Aorta (tissue), 5 donors: ENCODE results near the gene LRMDA. TPM values are rescaled to one million over a fixed set of nuclear protein-coding genes. Genes with fewer than 3 reads are reported as not detected.

Source experiments
- ATAC-seq: fragments of 200-7000 bp; cut with Tn5 transposase; one replicate; pipeline ENCODE4 v1.9.1; 2022; ENCODE audit warnings: moderate library complexity; ENCODE audit not compliant: low FRiP score
- DNase-seq, 2 donors: peaks; one replicate each; pipeline ENCODE4 v3.0.0-alpha.2; 2020
- H3K27ac ChIP-seq, 2 donors: one replicate each; pipeline ENCODE4 v1.5.1; 2013; ENCODE audit warnings: low read length in 2 of 2, mild to moderate bottlenecking in 2 of 2, moderate library complexity in 2 of 2, control low read depth in 1 of 2, inconsistent platforms in 1 of 2, low read depth in 1 of 2
- H3K27me3 ChIP-seq, 2 donors: one replicate each; pipeline ENCODE4 v1.6.1; 2013; ENCODE audit warnings: control low read depth in 1 of 2, low read length in 1 of 2, mild to moderate bottlenecking in 1 of 2, moderate library complexity in 1 of 2; ENCODE audit not compliant: insufficient read depth in 2 of 2, control insufficient read depth in 1 of 2
- H3K36me3 ChIP-seq, 2 donors: one replicate each; pipeline ENCODE4 v1.6.1; 2013; ENCODE audit warnings: control low read depth in 1 of 2, low read length in 1 of 2, mild to moderate bottlenecking in 1 of 2; ENCODE audit not compliant: insufficient read depth in 2 of 2, control insufficient read depth in 1 of 2
- H3K4me1 ChIP-seq, 2 donors: one replicate each; pipeline ENCODE4 v1.6.1; 2013; ENCODE audit warnings: low read length in 2 of 2, control low read depth in 1 of 2, mild to moderate bottlenecking in 1 of 2, moderate library complexity in 1 of 2; ENCODE audit not compliant: insufficient read depth in 2 of 2, control insufficient read depth in 1 of 2
- H3K4me3 ChIP-seq, 2 donors: one replicate each; pipeline ENCODE4 v1.5.1; 2013; ENCODE audit warnings: low read length in 2 of 2, control low read depth in 1 of 2, mild to moderate bottlenecking in 1 of 2
- H3K9me3 ChIP-seq: one replicate; pipeline ENCODE4 v1.6.1; 2013; ENCODE audit warnings: mild to moderate bottlenecking, low read length; ENCODE audit not compliant: control insufficient read depth
- WGBS, 2 donors: extraction: QIAGEN DNeasy Blood & Tissue Kit; methylation state at CpG; one replicate each; pipeline ENCODE4 v1.1.7; 2013; 5-methylcytosine and 5-hydroxymethylcytosine counted together
- intact Hi-C, 2 donors: fragments of 100-400 bp; cut with DNase I; formaldehyde crosslinking; loops; one replicate each; pipeline versions ENCODE4 v1.14.2 to v1.15.0; 2022
- polyA plus RNA-seq, 2 donors: library from polyadenylated mRNA; stranded (reverse); fragments of 200-250 nt; gene quantifications; one replicate each; pipeline ENCODE4 v1.2.3, GENCODE V29; 2013
- total RNA-seq, 2 donors: library from RNA; stranded (reverse); fragmentation: NEBNext Ultra II Directional; extraction: Animal tissue kit (Norgen Biotek cat#: 25700); gene quantifications; one replicate each; pipeline ENCODE4 v1.2.1, GENCODE V29; 2021
- donor health status: healthy with polysubstance abuse.
- donor health status: Bipolar disorder and iron deficiency.
- donor health status: DM: no; HTN: no; CAD: no.
- donor health status: DM: no; HTN: no; CAD: no.
- donor health status: DM: yes; HTN: yes; CAD: no.

LRMDA gene
- total and polyA plus RNA-seq, 4 donors, result 7.4 to 25.7 (median 14.7) TPM

DNA sequence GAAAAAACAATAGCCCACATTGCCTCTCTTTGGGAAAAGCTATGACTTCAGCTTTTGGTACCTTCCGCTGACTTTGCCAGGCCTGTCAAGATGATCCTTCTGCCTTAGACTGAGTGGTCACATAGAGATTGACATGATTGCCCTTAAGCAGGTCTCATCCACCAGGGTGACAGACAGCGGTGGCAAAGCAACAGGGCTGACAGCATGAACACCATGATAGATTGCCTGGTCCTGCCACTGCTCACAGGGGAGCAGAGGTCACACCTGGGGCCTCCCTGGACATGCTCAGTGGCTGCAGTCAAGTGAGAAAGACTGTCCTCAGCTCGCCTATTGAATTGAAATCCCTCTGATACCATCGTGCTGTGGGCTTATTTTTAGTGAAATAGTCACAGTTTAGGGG, 1125.9 kb downstream of the LRMDA start:
- no peak for ATAC-seq
- no peak for DNase-seq
- Histone ChIP-seq H3K4me3 (no peak overlapping the region), H3K4me1 (peaks cover 0 to 7% of the 10 kb centered on the region in 2 donors), H3K27me3 (no peaks in the 10 kb centered on the region), H3K9me3 (no peaks in the 10 kb centered on the region), H3K36me3 (no peaks in the 10 kb centered on the region), H3K27ac (no peak overlapping the region)
- 89% methylated on average over 4 of the region's 4 CpGs for WGBS, 2 donors
- intact Hi-C loops, result loop anchor here in 1 of 2 donors (5.0 to 10.0 kb wide), 2 partner anchors 430 to 557 kb away; no protein-coding TSS in a partner anchor

DNA sequence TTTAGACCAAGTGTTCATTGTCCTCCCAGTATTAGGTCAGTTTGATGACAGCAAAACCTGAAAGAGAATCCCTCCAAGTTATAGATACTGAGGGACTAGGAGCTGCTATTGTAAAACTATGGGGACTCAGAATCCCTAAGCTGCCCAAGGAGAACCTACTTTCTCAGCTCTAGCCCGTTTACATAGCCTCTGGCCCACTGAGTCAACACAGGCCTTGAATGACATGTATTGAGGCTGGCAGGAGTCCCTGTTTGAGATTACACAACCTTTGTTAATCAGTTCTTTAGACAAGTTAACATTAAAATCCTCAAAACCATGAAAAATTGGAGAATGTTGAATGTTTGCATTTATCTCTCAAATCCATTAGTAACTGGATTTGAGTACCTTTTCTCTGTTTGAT, 1127.2 kb downstream of the LRMDA start:
- no peaks in the 10 kb centered on the region for H3K36me3 ChIP-seq
- ATAC-seq (no peak), DNase-seq (no peak)
- WGBS, 2 donors, result 0 to 2% methylated on average over 1 of the region's 1 CpG
- H3K4me1 ChIP-seq, result peaks cover 0 to 7% of the 10 kb centered on the region in 2 donors
- H3K27me3 ChIP-seq, result no peaks in the 10 kb centered on the region
- H3K4me3 ChIP-seq, result no peak overlapping the region
- H3K27ac ChIP-seq, result peak overlapping the region in 1 of 2 donors; percentile 68
- intact Hi-C loops, result loop anchor here in 1 of 2 donors (5.0 to 10.0 kb wide), 2 partner anchors 429 to 556 kb away; no protein-coding TSS in a partner anchor
- H3K9me3 ChIP-seq, result no peaks in the 10 kb centered on the region

DNA sequence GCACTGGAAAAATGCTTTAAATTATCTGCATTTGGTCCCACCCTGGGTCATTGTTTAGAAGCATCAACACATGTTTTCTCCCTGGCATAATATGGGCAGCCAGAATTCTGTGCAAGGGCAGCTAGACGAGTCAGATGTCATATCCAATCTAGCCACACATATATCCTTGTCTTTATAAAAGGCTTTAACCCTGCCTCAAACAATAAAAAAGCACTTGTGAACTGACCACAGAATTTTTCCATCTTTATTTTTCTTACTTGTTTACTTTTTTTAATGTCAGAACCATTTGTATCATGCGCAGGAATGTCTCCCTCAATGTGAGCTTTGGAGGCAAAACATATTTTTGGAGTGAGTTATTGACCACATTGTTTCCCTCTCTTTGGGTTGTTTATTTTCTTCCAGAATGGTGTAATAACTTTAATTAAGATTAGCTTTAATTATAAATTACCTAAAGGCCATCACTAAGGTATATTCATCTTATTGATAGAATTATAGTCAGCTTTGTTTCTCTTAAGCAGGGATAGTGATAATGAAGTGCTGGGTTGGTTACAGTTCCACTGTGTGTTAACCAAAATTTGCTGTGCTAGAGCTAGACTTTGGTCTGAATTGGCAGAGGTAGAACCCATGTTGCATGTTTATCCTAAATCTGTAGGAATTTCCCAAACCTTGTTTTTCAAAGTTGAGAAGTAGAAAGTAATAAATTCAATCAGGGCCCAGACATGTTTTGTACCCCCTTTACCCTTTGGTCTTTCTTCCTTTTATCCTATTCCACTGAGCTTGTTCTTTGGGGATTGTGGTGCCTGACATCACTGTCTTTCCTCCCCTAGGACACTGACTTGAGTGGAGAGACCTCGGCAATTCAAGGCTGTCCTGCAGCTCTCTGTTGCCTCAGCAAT, 1127.8 kb downstream of the LRMDA start:
- H3K9me3 ChIP-seq, result no peaks in the 10 kb centered on the region
- H3K27ac ChIP-seq, result peak overlapping the region in 1 of 2 donors; percentile 62
- 39 to 42% methylated on average over 3 of the region's 3 CpGs for WGBS, 2 donors
- ATAC-seq (no peak), DNase-seq (no peak)
- no peak overlapping the region for H3K4me3 ChIP-seq
- intact Hi-C loops, result loop anchor here in 1 of 2 donors (5.0 to 10.0 kb wide), 2 partner anchors 428 to 556 kb away; no protein-coding TSS in a partner anchor
- peaks cover 0 to 7% of the 10 kb centered on the region in 2 donors for H3K4me1 ChIP-seq
- H3K27me3 ChIP-seq, result no peaks in the 10 kb centered on the region
- H3K36me3 ChIP-seq, result peaks cover 0 to 2% of the 10 kb centered on the region in 2 donors

DNA sequence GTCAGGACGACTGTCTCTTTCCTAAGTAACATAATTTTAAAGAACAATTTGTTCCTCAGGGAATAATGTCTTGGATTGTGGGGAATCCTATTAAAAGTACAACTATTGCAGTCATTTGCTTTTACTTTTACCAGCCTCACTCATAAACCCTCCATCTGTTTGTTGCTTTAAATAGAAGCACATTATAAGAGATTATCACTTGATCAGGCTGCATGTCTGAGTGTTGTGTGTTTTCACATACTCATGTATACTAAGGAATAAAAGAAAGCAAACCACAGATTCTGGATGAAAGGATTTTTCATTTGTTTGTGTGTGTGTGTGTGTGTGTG, 1128.4 kb downstream of the LRMDA start:
- 10 to 17% methylated on average over 1 of the region's 1 CpG for WGBS, 2 donors
- Histone ChIP-seq H3K27ac (peak overlapping the region in 1 of 2 donors; percentile 62), H3K9me3 (no peaks in the 10 kb centered on the region), H3K36me3 (peaks cover 0 to 3% of the 10 kb centered on the region in 2 donors), H3K4me3 (no peak overlapping the region), H3K27me3 (no peaks in the 10 kb centered on the region), H3K4me1 (peaks cover 0 to 6% of the 10 kb centered on the region in 2 donors)
- DNase-seq (no peak), ATAC-seq (no peak)
- intact Hi-C loops, result loop anchor here in 1 of 2 donors (5.0 to 10.0 kb wide), 2 partner anchors 427 to 555 kb away; no protein-coding TSS in a partner anchor

DNA sequence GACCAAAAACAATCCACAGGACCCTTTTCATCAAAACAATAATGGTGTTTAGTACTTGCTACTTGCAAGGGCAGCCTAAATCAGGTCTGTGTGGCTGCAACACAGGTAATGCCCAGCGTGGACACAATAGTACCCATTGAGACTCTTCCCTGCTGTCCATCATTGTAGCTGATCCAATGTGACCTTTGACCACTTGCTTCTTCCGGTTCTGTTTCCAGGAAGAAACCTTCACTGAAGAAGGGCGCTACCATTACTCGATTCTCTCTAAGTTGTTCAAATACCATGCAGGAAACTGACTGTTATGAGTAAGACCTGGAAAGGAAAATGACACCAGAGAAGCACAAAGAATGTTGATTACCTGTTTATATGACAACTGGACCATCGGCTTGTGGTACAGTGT, 1128.9 kb downstream of the LRMDA start:
- no peak for DNase-seq
- Histone ChIP-seq H3K4me1 (peaks cover 0 to 4% of the 10 kb centered on the region in 2 donors), H3K27me3 (no peaks in the 10 kb centered on the region), H3K27ac (no peak overlapping the region), H3K9me3 (no peaks in the 10 kb centered on the region), H3K36me3 (peaks cover 0 to 3% of the 10 kb centered on the region in 2 donors), H3K4me3 (no peak overlapping the region)
- no peak for ATAC-seq
- WGBS, 2 donors, result 95 to 99% methylated on average over 5 of the region's 5 CpGs
- intact Hi-C loops, result no loop called here

DNA sequence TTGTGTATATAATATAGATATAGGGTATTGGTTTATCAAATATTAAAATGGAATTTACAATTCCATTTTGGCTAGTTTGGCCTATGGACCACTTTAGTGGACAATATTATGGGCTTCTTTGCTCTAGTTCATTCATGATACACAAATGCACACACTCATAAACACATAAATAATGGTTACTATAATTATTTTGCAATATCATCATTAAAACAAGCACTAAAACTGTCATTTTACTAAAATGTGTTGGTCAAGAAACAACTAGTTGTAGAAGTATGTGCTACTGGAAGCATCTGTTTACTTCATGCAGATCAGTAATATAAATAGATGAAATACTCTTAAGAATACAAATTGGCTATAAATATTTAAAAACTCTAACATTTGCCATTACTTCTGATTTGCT, 1131.9 kb downstream of the LRMDA start:
- no peak overlapping the region for H3K4me3 ChIP-seq
- DNase-seq, result no peak
- no peak overlapping the region for H3K27ac ChIP-seq
- ATAC-seq, result no peak
- H3K4me1 ChIP-seq, result peaks cover 0 to 4% of the 10 kb centered on the region in 2 donors
- no peaks in the 10 kb centered on the region for H3K9me3 ChIP-seq
- peaks cover 0 to 3% of the 10 kb centered on the region in 2 donors for H3K36me3 ChIP-seq
- H3K27me3 ChIP-seq, result no peaks in the 10 kb centered on the region
- intact Hi-C loops, result no loop called here

DNA sequence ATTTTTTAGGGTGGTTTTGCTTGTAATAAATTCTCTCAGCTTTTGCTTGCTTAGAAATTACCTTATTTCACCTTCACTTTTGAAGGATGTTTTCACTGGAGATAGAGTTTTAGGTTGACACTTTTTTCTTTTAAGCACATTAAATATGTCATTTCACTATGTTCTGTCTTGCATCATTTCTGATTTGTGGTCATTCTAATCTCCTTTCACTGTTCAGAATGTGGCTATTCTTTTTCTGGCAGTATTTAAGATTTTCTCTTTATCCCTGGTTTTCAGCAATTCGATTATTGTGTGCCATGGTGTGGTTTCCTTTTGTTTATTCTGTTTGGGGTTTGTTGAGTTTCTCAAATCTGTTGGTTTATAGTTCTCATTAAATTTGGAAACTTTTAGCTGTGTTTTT, 1140.6 kb downstream of the LRMDA start:
- intact Hi-C loops, result no loop called here
- Histone ChIP-seq H3K36me3 (no peaks in the 10 kb centered on the region), H3K27ac (no peak overlapping the region), H3K27me3 (no peaks in the 10 kb centered on the region), H3K4me1 (peaks cover 0 to 2% of the 10 kb centered on the region in 2 donors), H3K9me3 (no peaks in the 10 kb centered on the region), H3K4me3 (no peak overlapping the region)
- 88 to 90% methylated on average over 1 of the region's 1 CpG for WGBS, 2 donors
- DNase-seq (no peak), ATAC-seq (no peak)

DNA sequence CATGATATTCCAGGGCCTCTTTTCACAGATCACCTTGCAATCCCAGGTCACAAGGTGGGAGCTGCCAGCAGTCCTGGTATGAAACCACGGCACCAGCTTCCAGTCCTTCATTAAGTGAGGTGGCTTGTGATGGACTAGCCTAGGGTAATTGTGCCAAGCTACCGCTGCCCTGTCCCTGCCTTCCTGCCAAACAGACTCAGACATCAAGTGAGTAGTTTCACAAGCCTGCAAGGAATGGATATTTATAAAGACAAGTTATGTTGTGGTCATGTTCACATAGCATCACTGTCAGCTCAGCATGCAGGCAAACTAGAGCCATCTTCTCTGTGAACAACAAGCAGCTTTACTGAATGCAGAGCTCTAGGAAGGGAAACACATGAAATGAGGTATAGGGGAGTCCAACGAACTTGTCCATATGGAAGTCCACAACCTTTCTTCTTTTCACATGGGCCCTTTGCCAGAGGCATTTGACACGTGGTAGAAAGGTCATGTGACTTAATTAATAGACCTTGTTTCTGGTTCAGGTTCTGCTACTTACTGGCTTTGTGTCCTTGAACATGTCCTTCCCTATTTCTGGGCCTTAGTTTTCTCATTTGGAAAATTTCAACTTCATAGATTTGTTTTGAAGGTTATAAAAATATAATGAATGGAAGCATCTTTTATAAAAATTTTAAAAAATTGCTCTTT, 1145.0 kb downstream of the LRMDA start:
- Histone ChIP-seq H3K4me3 (no peak overlapping the region), H3K27ac (peak overlapping the region in 1 of 2 donors; percentile 6), H3K9me3 (no peaks in the 10 kb centered on the region), H3K36me3 (no peaks in the 10 kb centered on the region), H3K27me3 (no peaks in the 10 kb centered on the region), H3K4me1 (peaks cover 0 to 2% of the 10 kb centered on the region in 2 donors)
- DNase-seq (no peak), ATAC-seq (no peak)
- WGBS, 2 donors, result 48 to 51% methylated on average over 4 of the region's 4 CpGs
- intact Hi-C loops, result no loop called here
